Fibroblast of skin of back (primary cell): ENCODE results near the gene SRRM5.
A peak's percentile ranks its signal among the peaks of the same experiment; 100 is the strongest.
"Not testable (repeated sequence)": the region's sequence is repeated elsewhere in the genome, so short reads cannot be mapped to it uniquely, and the experiment has no call there.

ENCODE experiments used
- DNase-seq: peaks from one replicate; pipeline ENCODE4 v3.0.0-alpha.2; 2013

Gene SRRM5

GRCh38 chr19:43619262-43620060 lies 7.6 kb downstream of the SRRM5 start, which contains the start of gene ZNF428:
TSS of gene ZNF428 (minus strand) at chr19:43619629. CDS start at chr19:43614304, 5,325 bp downstream.
- peak; percentile 90 for DNase-seq

DNA sequence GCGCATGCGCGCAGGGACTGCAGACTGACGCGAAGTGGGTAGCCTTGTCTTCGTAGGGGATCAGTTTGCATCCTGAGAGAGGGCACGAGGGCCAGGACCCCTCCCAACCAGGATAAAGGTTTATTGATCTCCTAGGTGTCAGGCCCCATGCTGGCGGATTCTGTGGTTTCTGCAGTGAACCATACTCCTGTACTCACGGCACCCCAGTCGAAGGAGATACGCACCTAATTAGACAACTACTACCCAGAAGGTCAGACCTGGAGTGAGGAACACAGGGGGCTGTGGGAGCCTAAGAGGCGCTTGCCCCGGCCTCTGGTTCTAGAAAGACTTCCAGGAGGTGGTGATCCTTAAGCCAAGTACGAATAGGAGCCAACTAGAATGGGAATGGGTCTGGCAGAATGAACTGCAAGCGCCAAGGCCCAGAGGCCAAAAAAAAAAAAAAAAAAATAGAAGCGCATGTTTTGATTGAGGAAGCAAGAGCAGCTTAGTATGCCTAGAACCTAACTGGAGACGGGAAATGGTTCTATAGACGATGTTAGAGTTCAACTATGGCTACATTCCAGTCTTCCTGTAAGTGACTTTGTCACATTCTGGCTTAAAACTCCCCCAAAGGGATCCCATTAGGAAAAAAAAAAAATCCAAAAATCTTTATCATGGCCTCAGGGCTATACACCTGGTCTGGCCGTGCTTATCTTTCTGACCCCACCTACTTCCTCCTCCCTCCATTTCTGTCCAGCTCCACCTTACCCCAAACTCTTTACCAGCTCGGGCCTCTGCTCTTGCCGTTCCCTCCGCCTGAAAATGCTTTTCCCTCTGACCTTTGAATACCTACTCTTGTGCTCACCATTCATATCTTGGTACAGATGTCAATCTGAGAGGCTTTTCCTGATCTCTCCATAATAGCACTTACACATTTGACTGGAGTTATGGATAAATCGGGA lies 8.4 kb downstream of the SRRM5 start:
- DNase-seq: no peak

- no peak for DNase-seq
These were observed 10.2 kb downstream of the SRRM5 start for GRCh38 chr19:43622070-43622469.

DNA sequence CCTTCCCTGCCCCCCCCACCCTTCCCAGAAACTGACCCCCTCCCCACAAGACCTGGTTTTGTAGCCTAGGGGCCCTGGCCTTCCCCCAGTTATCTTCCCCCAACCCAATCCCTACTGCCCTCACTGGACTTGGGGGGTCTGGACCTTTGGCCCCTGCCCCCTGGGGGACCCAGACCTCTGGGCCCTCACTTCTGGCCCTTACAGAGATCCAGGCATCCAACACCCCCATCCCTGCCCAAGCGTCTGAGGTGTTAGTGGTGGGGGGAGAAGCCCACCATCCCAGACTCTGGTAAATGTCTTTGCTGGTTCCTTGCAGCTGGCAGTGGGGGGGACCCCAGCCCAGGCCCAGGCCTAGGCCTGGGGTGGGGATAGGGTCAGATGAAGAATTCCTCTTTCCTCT lies 11.1 kb downstream of the SRRM5 start:
- no peak for DNase-seq

DNA sequence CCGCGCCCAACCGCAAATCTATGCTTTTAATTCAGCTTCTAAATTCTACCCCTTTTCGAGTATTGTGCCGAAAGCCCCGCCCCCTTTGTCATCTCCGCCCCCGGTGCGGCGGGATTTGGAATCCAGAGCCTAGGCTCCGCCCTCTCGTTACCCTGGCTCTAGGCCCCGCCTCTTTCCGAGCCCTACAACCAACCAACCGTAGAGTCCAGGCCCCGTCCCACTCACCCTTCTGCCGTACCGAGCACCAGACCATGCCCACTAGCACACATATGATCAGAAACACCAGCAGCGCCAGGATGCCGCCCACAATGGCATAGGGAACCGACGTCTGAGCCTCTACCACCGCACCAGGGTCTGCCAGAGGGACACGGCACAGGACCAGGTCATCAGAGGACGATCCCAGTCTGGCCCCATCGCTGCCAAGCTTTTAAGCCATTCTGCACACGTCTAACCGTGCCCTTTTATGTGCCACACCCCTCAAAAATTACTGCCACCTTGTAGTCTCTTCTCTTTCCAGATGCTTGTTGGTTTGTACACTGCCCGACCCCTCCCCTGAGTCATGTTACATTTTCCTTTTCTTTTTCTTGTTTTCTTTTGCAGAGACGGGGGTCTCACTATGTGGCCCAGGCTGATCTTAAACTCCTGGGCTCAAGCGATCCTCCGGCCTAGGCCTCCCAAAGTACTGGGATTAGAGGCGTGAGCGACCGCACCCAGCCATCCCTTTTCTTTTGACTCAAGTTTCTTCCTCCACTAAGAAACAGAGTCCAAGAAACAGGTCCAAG lies 12.2 kb downstream of the SRRM5 start:
- no peak for DNase-seq

DNA sequence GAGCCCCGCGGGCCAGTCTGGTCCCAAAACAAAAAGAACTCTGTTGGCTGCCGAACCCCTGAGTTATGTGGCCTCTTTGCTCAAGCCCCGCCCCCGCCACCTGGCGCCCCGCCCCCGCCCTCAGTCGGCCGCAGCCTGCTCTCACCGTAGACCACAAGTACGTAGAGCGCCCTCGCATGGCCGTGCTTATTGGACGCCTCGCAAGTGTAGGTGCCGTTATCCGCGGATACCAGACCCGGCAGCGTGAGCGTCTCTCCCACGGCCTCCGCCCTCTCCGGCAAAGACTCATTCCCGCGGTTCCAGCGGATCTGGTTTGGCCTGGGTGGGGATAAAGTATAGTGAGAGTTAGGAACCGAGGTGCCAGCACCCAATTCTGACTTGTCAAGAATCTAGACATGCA lies 13.0 kb downstream of the SRRM5 start:
- no peak for DNase-seq

- DNase-seq: no peak
These were observed 14.2 kb downstream of the SRRM5 start for GRCh38 chr19:43625918-43626579.

DNA sequence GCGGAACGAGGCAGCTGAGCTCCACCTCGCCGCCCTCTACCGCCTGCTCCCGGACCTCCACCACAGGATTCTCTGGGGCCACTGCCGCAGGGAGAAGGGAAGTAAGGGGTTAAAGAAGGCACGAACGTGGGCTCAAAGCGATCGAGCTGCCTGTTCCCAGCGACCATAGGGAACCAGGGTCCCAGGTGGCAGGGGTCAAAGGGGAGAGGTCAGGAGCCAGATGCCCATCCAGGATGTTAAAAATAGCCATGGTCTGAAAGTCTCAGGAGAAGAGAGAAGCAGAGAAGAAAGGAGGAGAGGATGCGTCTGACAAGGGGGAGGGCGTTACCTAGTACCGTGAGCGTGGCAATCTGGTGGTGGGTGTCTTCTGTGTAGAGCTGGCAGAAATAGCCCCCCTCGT lies 14.9 kb downstream of the SRRM5 start:
- no peak for DNase-seq

DNA sequence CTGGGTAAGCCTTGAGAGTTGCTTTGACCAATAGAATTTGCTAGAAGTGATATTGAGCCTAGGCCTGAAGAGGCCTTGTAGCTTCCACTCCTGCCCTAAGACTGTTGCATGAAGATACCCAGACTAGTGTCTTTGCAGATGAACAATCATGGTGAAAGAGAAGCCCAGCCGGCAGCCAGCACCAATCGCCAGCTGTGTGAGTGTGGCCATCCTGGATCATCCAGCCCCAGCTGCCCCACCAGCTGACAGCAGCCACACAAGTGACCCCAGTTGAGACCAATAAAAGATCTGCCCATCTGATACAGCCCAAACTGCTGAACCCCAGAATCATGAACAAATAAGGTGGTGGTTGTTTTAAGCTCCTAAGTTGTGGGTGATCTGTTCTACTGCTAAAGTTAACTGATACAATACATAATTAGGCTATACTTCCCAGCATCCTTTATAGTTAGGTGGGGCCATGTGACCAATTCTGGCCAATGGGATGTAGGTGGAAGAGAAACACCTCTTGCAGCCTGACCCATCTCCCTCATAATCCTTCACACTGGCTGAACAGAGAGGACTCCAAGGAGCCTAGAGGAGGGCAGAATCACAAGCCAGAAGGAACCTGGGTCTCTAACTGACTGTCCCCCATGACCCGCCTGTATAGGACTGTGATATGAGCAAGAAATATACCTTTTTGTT lies 16.9 kb downstream of the SRRM5 start:
- no peak for DNase-seq

DNA sequence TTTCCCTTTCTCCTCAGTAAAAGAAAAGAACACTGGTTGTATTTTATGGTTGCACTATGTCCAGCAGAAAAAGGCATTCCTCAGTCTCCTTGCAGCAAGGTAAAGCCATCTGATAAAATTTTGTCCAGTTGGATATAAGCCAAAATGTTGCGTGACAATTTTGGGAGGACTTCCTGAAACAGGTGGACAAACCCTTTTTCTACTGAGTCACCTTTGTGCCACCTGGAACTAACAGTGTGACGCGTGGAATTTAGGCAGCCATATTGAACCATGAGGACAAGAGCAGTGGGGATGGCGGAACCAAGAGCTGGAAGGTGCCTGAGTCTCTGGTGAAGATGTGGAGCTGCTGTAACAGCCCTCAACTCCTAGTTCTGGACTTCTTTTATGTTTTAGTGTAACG lies 19.6 kb downstream of the SRRM5 start:
- DNase-seq: no peak

GRCh38 chr19:43633520-43633919 lies 21.6 kb downstream of the SRRM5 start:
- no peak for DNase-seq

DNA sequence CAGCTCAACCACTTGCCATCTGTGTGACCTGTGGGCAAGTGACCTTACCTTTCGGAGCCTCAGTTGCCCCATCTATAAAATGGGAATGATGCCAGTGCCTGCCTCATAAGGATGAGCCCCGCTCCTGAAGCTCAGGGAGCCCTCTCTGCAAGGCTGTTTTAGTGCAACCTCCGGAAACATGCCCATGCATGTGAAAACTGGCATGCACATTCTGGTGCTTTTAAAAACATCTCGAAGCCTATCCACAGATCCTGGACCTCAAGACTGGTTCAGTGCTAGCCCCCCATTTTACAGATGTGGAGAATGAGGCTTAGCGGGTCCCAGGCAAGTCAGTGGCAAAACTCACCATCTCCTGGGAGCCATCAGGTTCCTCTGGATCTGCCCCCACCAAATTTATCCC lies 22.2 kb downstream of the SRRM5 start:
- DNase-seq: no peak

DNA sequence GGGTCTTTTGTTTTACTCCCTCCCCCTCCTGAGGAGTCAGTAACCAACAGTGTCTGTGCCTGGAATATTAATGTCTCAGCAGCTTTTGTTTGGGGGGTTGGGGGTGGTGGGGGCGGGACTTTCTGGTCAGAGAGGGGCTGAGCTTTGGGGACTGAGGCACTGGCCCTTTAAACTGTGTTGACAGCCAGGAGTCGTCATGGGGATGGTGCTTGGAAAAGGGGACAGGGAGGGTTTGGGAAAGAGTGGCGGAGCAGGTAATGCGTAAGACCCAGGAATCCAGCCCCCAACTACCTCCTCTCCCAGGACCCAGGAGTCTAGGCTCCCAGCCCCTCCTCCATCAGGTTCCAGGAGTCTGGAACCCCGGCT lies 22.6 kb downstream of the SRRM5 start:
- no peak for DNase-seq

DNA sequence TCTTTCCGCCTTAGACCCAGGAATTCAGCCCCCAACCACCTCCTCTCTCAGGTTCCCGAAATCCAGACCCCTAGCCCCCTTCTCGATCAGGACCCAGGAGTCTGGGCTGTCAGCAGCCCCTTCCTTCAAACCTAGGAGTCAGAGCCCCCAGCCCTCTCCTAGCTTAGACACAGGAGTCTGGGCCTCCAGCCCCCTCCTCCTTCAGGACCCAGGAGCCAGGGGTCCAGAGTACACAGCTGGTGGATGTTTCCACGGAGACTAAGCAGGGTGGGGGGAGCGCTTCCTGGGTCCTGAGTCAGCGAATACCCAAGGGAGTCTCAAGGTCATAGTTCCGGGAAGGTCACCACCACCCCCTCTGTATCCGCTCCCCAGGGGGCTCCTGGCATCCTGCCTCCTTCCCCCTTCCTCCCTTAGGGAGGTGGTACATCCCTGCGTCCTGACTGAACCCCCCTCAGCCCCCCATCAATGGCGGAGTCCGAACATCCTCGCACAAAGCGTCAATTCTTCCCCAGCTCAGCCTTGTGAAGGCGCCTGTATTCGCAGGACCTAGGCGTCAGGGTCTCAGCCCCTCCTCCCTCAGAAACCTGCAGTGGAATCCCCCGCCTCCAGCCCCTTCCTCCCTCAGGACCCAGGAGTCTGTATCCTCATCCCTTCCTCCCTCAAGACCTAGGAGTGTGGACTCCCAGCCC lies 23.1 kb downstream of the SRRM5 start:
- peak; percentile 29 for DNase-seq

- DNase-seq: not testable (repeated sequence)
These were observed 23.7 kb downstream of the SRRM5 start for GRCh38 chr19:43635561-43635940.

DNA sequence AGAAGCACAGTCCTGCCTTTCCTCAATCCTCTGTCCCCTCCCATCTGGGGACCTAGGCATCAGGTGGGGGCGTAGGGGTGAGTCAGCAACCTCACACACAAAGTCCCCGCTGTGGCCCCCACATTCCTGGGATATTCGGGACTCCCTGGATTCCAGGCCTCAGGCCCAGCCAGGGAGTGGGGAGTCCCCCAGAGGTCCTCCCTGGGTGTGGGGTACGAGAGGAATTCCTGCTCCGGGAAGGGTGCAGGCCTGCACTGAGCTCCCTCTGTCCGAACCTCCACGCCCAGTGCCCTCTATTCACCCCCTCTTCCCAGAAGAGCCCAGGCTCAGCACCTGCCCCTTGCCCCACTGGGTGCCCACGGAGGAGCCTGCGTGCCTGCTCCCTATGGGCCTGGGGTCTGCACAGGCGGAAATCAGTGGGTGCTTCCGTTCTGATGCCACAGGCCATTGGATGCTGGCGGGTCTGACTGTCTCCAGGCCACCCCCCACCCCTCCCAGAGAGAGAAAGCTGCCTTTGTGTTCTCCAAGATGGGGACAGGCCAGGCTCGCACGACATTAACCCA lies 24.3 kb downstream of the SRRM5 start:
- DNase-seq: no peak

- DNase-seq: no peak
These were observed 26.5 kb downstream of the SRRM5 start for GRCh38 chr19:43638214-43638994.

DNA sequence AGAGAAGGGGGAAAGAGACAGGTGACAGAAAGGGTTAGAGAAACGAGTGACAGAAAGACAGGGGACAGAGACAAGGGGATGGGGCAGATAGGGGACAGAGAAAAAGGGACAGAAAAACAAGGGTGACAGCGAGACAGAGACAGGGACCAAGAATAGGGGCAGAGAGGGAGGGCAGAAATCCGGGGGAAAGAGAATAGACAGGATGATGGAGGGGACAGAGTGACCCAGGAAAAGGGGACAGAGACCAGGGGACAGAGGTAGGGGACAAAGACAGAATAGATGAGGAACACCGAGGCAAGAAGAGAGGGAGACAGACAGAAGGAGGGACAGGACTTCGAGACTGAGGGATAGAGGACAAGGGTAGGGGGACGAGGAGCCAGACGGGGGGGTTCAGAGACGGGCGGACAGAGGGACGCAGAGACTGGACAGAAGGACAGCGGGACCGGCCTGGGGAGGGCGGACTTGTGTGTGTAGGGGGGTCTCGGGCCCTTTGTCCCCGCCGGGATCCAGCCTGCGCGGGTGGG lies 27.2 kb downstream of the SRRM5 start:
- no peak for DNase-seq
